ENCODE measurements around the gene RNF182.
"Not testable (repeated sequence)": the region's sequence is repeated elsewhere in the genome, so short reads cannot be mapped to it uniquely, and the experiment has no call there.

RNF182 gene

GRCh38 chr6:13993416-13993815, 68.7 kb downstream of the RNF182 start:
- DNase-seq (ENCODE audit: low read depth in 2 of 3, low spot score in 1 of 3) = no peak

GRCh38 chr6:13998356-13998755, 73.6 kb downstream of the RNF182 start:
- DNase-seq (ENCODE audit: low read depth in 2 of 3, low spot score in 1 of 3) = no peak

GRCh38 chr6:14000901-14001300, 76.1 kb downstream of the RNF182 start:
- DNase-seq (ENCODE audit: low read depth in 2 of 3, low spot score in 1 of 3) = no peak

- no peak for DNase-seq (ENCODE audit: low read depth in 2 of 3, low spot score in 1 of 3)
Measured at GRCh38 chr6:14001329-14002012, 76.7 kb downstream of the RNF182 start.

GRCh38 chr6:14002176-14002947, 77.6 kb downstream of the RNF182 start:
- no peak for DNase-seq (ENCODE audit: low read depth in 2 of 3, low spot score in 1 of 3)

- no peak for DNase-seq (ENCODE audit: low read depth in 2 of 3, low spot score in 1 of 3)
Measured at GRCh38 chr6:14004258-14004657, 79.5 kb downstream of the RNF182 start.

GRCh38 chr6:14008809-14009208, 84.1 kb downstream of the RNF182 start:
- DNase-seq (ENCODE audit: low read depth in 2 of 3, low spot score in 1 of 3) = no peak

GRCh38 chr6:14009431-14009830, 84.7 kb downstream of the RNF182 start:
- no peak for DNase-seq (ENCODE audit: low read depth in 2 of 3, low spot score in 1 of 3)

- no peak for DNase-seq (ENCODE audit: low read depth in 2 of 3, low spot score in 1 of 3)
Measured at GRCh38 chr6:14010275-14010674, 85.5 kb downstream of the RNF182 start.

GRCh38 chr6:14012313-14013030, 87.7 kb downstream of the RNF182 start:
- no peak for DNase-seq (ENCODE audit: low read depth in 2 of 3, low spot score in 1 of 3)

- no peak for DNase-seq (ENCODE audit: low read depth in 2 of 3, low spot score in 1 of 3)
Measured at GRCh38 chr6:14015964-14016363, 91.2 kb downstream of the RNF182 start.

GRCh38 chr6:14016432-14016831, 91.7 kb downstream of the RNF182 start:
- no peak for DNase-seq (ENCODE audit: low read depth in 2 of 3, low spot score in 1 of 3)

GRCh38 chr6:14016935-14017625, 92.3 kb downstream of the RNF182 start:
- DNase-seq (ENCODE audit: low read depth in 2 of 3, low spot score in 1 of 3) = no peak

GRCh38 chr6:14017626-14018475, 93.1 kb downstream of the RNF182 start:
- no peak for DNase-seq (ENCODE audit: low read depth in 2 of 3, low spot score in 1 of 3)

GRCh38 chr6:14018559-14018958, 93.8 kb downstream of the RNF182 start:
- not testable (repeated sequence) for DNase-seq (ENCODE audit: low read depth in 2 of 3, low spot score in 1 of 3)

- no peak for DNase-seq (ENCODE audit: low read depth in 2 of 3, low spot score in 1 of 3)
Measured at GRCh38 chr6:14020551-14020950, 95.8 kb downstream of the RNF182 start.

- DNase-seq (ENCODE audit: low read depth in 2 of 3, low spot score in 1 of 3) = no peak
Measured at GRCh38 chr6:14021449-14021848, 96.7 kb downstream of the RNF182 start.

GRCh38 chr6:14022673-14023072, 97.9 kb downstream of the RNF182 start:
- no peak for DNase-seq (ENCODE audit: low read depth in 2 of 3, low spot score in 1 of 3)

- DNase-seq (ENCODE audit: low read depth in 2 of 3, low spot score in 1 of 3) = no peak
Measured at GRCh38 chr6:14023855-14024254, 99.1 kb downstream of the RNF182 start.

- DNase-seq (ENCODE audit: low read depth in 2 of 3, low spot score in 1 of 3) = no peak
Measured at GRCh38 chr6:14025160-14025559, 100.4 kb downstream of the RNF182 start.

All from stimulated activated CD4-positive, alpha-beta T cell treated with anti-CD3 and anti-CD28 coated beads, Interleukin-12 subunit alpha, Interleukin-12 subunit beta, amount 100 ng/mL, for 48 hours (primary cell).